IMR-90 (cell line): Measurements from ENCODE around the gene B3GLCT. TPM values are rescaled to one million over a fixed set of nuclear protein-coding genes. Genes with fewer than 3 reads are reported as not detected.

ENCODE experiments used
- ATAC-seq: fragments of 200-7000 bp; cut with Tn5 transposase; 2 replicates; pipeline ENCODE4 v1.9.1; 2020; ENCODE audit warnings: low read depth, mild to moderate bottlenecking, moderate library complexity
- BruUV-seq: library from RNA; stranded (reverse); fragments of 400-500 nt; replicated peaks from 2 replicates; lab custom pipeline; 2021; lab: Mats Ljungman, UMichigan
- CTCF ChIA-PET: fragments of 300-600 bp; formaldehyde crosslinking; extraction: SDS; loops from one replicate; lab custom pipeline; 2021; ENCODE audit warnings: antibody characterized with exemption; lab: Yijun Ruan, JAX
- POLR2A ChIA-PET: fragments of 300-600 bp; sonication (Branson Sonifier 250); formaldehyde crosslinking; loops from one replicate; lab custom pipeline; 2022; ENCODE audit warnings: antibody characterized with exemption; ENCODE audit not compliant: unreplicated experiment; lab: Charles Lee
- DNase-seq: peaks from one replicate; pipeline ENCODE4 v3.0.0; 2013
- H2AFZ ChIP-seq: replicated peaks from 2 replicates; pipeline ENCODE3; 2013; ENCODE audit warnings: low read length, mild to moderate bottlenecking; ENCODE audit not compliant: poor library complexity
- H2AK5ac ChIP-seq: 2 replicates; pipeline ENCODE4 v1.6.1; 2013; ENCODE audit warnings: low read depth, low read length, inconsistent platforms
- H2AK9ac ChIP-seq: replicated peaks from 2 replicates; pipeline ENCODE3; 2013; ENCODE audit warnings: mild to moderate bottlenecking, low read depth, low read length, moderate library complexity; ENCODE audit not compliant: poor library complexity
- H2BK120ac ChIP-seq: 2 replicates; pipeline ENCODE4 v1.6.1; 2013; ENCODE audit warnings: low read depth, low read length, inconsistent platforms
- H2BK15ac ChIP-seq: 3 replicates; pipeline ENCODE4 v1.6.1; 2013; ENCODE audit warnings: low read depth, low read length, inconsistent platforms
- H2BK20ac ChIP-seq: 2 replicates; pipeline ENCODE4 v1.6.1; 2013; ENCODE audit warnings: low read depth, mild to moderate bottlenecking, inconsistent platforms, low read length, moderate library complexity
- H2BK5ac ChIP-seq: 2 replicates; pipeline ENCODE4 v1.6.1; 2013; ENCODE audit warnings: mild to moderate bottlenecking, low read depth, low read length, inconsistent platforms; ENCODE audit not compliant: poor library complexity, severe bottlenecking
- H3K14ac ChIP-seq: replicated peaks from 2 replicates; pipeline ENCODE4 v1.6.1; 2013; ENCODE audit warnings: low read depth, low read length, inconsistent platforms
- H3K18ac ChIP-seq: 2 replicates; pipeline ENCODE4 v1.6.1; 2013; ENCODE audit warnings: low read depth, low read length, control low read depth
- H3K23ac ChIP-seq: 2 replicates; pipeline ENCODE4 v1.6.1; 2013; ENCODE audit warnings: low read depth, low read length, inconsistent platforms
- H3K27ac ChIP-seq: 2 replicates; pipeline ENCODE4 v1.5.1; 2013; ENCODE audit warnings: mild to moderate bottlenecking, control low read depth, low read length; ENCODE audit not compliant: insufficient read depth
- H3K27me3 ChIP-seq: 2 replicates; pipeline ENCODE4 v1.6.1; 2013; ENCODE audit warnings: low read length; ENCODE audit not compliant: control insufficient read depth, insufficient read depth
- H3K36me3 ChIP-seq: 2 replicates; pipeline ENCODE4 v1.6.1; 2013; ENCODE audit warnings: low read length, mixed read lengths; ENCODE audit not compliant: control insufficient read depth, insufficient read depth
- H3K4ac ChIP-seq: 2 replicates; pipeline ENCODE4 v1.6.1; 2013; ENCODE audit warnings: low read depth, low read length, inconsistent platforms
- H3K4me1 ChIP-seq: 2 replicates; pipeline ENCODE4 v1.6.1; 2013; ENCODE audit warnings: low read length, mixed read lengths; ENCODE audit not compliant: control insufficient read depth, insufficient read depth
- H3K4me2 ChIP-seq: 2 replicates; pipeline ENCODE4 v1.6.1; 2013; ENCODE audit warnings: low read depth, mild to moderate bottlenecking, control low read depth, low read length, moderate library complexity
- H3K4me3 ChIP-seq: 2 replicates; pipeline ENCODE4 v1.5.1; 2013; ENCODE audit warnings: low read depth, mild to moderate bottlenecking, control low read depth, low read length, moderate library complexity; ENCODE audit not compliant: insufficient read depth
- H3K56ac ChIP-seq: 2 replicates; pipeline ENCODE4 v1.6.1; 2013; ENCODE audit warnings: low read length, inconsistent platforms; ENCODE audit not compliant: insufficient read depth; ENCODE audit errors: extremely low read depth
- H3K79me1 ChIP-seq, 2 experiments: 2 replicates each; pipeline ENCODE4 v1.6.1; 2013; ENCODE audit warnings: low read length in 2 of 2, inconsistent platforms in 1 of 2, low read depth in 1 of 2
- H3K9ac ChIP-seq: 2 replicates; pipeline ENCODE4 v1.6.1; 2013; ENCODE audit warnings: low read depth, low read length, control low read depth
- H3K9me1 ChIP-seq: 2 replicates; pipeline ENCODE4 v1.6.1; 2013; ENCODE audit warnings: low read length, inconsistent platforms; ENCODE audit not compliant: insufficient read depth
- H3K9me3 ChIP-seq: 2 replicates; pipeline ENCODE4 v1.6.1; 2013; ENCODE audit warnings: low read length; ENCODE audit not compliant: control insufficient read depth, insufficient read depth
- H4K20me1 ChIP-seq: 2 replicates; pipeline ENCODE4 v1.6.1; 2013; ENCODE audit warnings: low read length, inconsistent platforms; ENCODE audit not compliant: insufficient read depth
- H4K5ac ChIP-seq: 2 replicates; pipeline ENCODE4 v1.6.1; 2013; ENCODE audit warnings: mild to moderate bottlenecking, low read depth, low read length, control low read depth
- H4K8ac ChIP-seq, 2 experiments: 2 replicates each; pipeline ENCODE4 v1.6.1; 2013; ENCODE audit warnings: low read depth in 2 of 2, low read length in 2 of 2, control low read depth in 1 of 2, inconsistent platforms in 1 of 2
- H4K91ac ChIP-seq: 2 replicates; pipeline ENCODE4 v1.6.1; 2013; ENCODE audit warnings: low read depth, low read length, inconsistent platforms; ENCODE audit not compliant: insufficient read depth
- BHLHE40 ChIP-seq: fragments of 150-350 bp; IDR thresholded peaks from 2 replicates; pipeline ENCODE4 v1.6.1; 2016; ENCODE audit warnings: mild to moderate bottlenecking, low read depth, low read length
- CEBPB ChIP-seq: IDR thresholded peaks from 2 replicates; pipeline ENCODE4 v1.6.1; 2012; ENCODE audit warnings: low read depth, low read length, improper control_type of control experiment
- CHD1 ChIP-seq: IDR thresholded peaks from 2 replicates; pipeline ENCODE4 v1.6.1; 2012; ENCODE audit warnings: low read depth, low read length, improper control_type of control experiment
- CTCF ChIP-seq: conservative IDR thresholded peaks from 2 replicates; pipeline ENCODE4 v1.5.1; 2012; ENCODE audit warnings: mild to moderate bottlenecking, low read depth, low read length, improper control_type of control experiment
- USF2 ChIP-seq: fragments of 150-350 bp; IDR thresholded peaks from 2 replicates; pipeline ENCODE4 v1.6.1; 2017; ENCODE audit warnings: mild to moderate bottlenecking, antibody characterized with exemption, low read length, low read depth
- WGBS, 2 experiments: methylation state at CpG; one replicate each; pipeline versions ENCODE4 v1.1.5 to v1.1.7; 2013; ENCODE audit warnings: missing lambda C conversion rate in 2 of 2; ENCODE audit not compliant: insufficient read length in 1 of 2; ENCODE audit errors: extremely low coverage in 2 of 2; 5-methylcytosine and 5-hydroxymethylcytosine counted together
- dilution Hi-C: fragments of 300-500 bp; cut with HindIII; formaldehyde crosslinking; loops from one replicate; pipeline ENCODE4 v1.14.3; 2018; ENCODE audit warnings: low sequenced_read_pairs; ENCODE audit not compliant: unreplicated experiment
- in situ Hi-C: fragments of 300-500 bp; cut with MboI; formaldehyde crosslinking; loops from 3 replicates; pipeline ENCODE4 v1.14.3; 2019; ENCODE audit warnings: low sequenced_read_pairs, inconsistent platforms, mixed read lengths
- intact Hi-C: fragments of 100-400 bp; cut with micrococcal nuclease; formaldehyde crosslinking; loops from 2 replicates; pipeline ENCODE4 v1.10.0; 2022
- polyA plus RNA-seq, 3 experiments: library from polyadenylated mRNA; depleted of rRNA; stranded (reverse); fragments of >200 nt; gene quantifications; 2 replicates each; pipeline ENCODE4 v1.2.3, GENCODE V29; 2012; ENCODE audit warnings: low replicate concordance in 1 of 3
- total RNA-seq: library from RNA; depleted of rRNA; stranded (reverse); fragments of >200 nt; gene quantifications from 2 replicates; pipeline ENCODE4 v1.2.3, GENCODE V29; 2012

Gene B3GLCT
- total and polyA plus RNA-seq, 2 of the 4 experiments (the other 2 are of a cell fraction): 2.0 to 4.5 TPM

DNA sequence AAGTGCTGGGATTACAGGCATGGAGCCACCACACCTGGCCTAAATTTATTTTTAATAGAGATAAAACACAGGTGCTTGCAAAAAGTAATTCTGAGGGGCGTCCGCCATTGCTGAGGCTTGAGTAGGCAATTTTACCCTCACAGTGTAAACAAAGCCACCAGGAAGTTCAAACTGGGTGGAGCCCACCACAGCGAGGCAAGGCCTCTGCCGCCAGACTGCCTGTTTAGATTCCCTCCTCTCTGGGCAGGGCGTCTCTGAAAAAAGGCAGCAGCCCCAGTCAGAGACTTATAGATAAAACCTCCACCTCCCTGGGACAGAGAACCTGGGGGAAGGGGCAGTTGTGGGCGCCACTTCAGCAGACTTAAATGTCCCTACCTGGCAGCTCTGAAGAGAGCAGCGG is 50.7 kb downstream of the B3GLCT start:
- Histone ChIP-seq H3K27me3 (no peaks in the 10 kb centered on the region), H4K5ac (no peak overlapping the region), H4K91ac (no peak overlapping the region), H2AK9ac (no peak overlapping the region), H3K14ac (no peak overlapping the region), H2AFZ (no peak overlapping the region), H3K36me3 (no peaks in the 10 kb centered on the region), H3K27ac (no peak overlapping the region), H3K4me1 (no peaks in the 10 kb centered on the region), H4K20me1 (no peaks in the 10 kb centered on the region), H3K4me2 (no peak overlapping the region), H3K23ac (no peak overlapping the region), H3K9me1 (no peaks in the 10 kb centered on the region), H3K4me3 (no peak overlapping the region), H3K56ac (no peak overlapping the region), H3K18ac (no peak overlapping the region), H2BK20ac (no peak overlapping the region), H2BK5ac (no peak overlapping the region), H4K8ac (no peak overlapping the region), H2AK5ac (no peak overlapping the region), H3K9me3 (no peaks in the 10 kb centered on the region), H3K4ac (no peak overlapping the region), H2BK15ac (no peak overlapping the region), H2BK120ac (no peak overlapping the region), H3K79me1 (no peaks in the 10 kb centered on the region), H3K9ac (no peak overlapping the region)
- 80% methylated on average over 1 of the region's 7 CpGs; no CpG with 5 or more reads in 1 of the 2 experiments for WGBS, 2 experiments
- CTCF ChIA-PET: interaction anchor here (3.2 kb wide), 1 partner anchor 14 kb away, joined by 16 read pairs; no protein-coding TSS in a partner anchor
- intact Hi-C loops (no loop called here), in situ Hi-C loops (no loop called here), dilution Hi-C loops (no loop called here)
- BruUV-seq: no TSS peak
- POLR2A ChIA-PET: no interaction called here
- no peak for TF ChIP-seq CTCF
- no peak for TF ChIP-seq CEBPB
- no peak for TF ChIP-seq USF2
- TF ChIP-seq CHD1: no peak
- no peak for TF ChIP-seq BHLHE40
- ATAC-seq (no peak), DNase-seq (no peak)
